ENCODE measurements around the gene KIF26A.

Gene KIF26A

DNA sequence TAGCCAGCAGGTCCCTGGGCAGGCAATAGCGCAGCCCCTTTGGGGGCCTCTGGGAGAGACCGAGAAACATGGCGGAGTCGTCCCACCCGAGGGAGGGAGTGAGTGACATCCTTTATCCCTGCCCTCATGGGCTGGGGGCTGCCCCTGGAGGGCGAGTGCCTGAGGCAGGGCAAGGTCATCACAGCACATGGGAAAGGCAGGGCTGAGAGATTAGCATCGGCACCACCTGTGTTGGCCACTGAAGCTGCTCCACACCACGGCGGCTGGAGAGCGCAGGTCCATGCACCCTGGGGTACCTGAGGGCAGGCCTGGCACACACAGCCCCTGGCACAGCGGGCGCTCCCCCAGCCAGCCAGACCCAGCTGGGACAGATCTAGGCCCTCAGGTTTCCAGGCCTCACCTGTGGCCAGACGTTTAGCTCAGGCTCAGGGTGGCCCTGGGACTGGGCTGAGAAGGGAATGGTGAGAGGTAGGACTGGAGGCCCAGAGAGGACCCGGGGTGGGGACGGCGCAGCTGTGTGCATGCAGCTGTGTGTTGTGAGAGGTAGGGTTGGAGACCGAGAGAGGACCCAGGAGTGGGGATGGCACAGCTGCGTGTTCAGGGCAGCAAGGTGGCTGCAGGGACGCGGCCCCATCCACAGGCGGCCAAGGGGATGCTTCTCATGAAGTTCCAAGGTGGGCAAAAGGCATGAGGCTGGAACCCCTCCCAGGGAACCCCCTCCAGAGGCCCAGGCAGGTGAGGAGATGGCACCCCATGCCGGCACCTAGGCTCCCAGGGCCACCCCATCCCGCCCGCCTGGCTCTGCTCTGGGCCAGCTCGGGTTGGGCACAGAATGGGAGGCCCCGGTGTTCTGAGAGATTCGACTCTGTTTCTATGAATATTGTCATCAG is 74.1 kb downstream of the KIF26A start:
- FAIRE-seq: no peak

DNA sequence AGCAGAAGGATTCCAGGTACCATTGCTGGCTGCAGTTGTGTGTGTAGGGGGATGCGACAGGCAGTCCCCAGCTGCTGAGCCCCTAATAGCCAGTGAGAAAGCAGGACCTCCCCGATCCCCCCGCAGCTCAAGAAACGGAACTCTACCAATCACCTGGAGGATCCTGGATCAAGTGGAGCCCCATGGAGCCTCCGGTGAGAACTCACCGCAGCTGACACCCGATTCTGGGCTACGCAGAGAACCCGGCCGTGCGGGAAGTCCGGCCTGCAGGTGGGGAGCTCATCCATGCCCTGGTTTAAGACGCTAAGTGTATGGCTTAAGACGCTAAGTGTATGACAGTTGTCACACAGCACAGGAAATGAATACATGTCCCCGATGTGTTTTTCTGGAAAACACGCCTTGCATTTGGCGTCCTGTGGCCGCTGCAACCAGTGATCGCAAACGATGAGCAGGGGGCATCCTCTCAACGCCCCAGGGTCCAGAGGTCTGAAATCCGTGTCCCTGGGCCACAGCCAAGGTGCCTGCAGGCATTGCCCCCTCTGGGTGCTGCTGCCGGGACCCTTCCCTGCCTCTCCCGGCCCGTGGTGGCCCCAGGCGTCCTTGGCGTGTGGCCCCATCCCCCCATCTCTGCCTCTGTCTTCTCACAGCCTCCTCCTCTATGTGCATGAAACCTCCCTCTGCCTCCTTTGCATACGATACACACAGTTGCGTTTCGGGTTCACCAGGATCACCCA is 75.1 kb downstream of the KIF26A start:
- no peak for FAIRE-seq

DNA sequence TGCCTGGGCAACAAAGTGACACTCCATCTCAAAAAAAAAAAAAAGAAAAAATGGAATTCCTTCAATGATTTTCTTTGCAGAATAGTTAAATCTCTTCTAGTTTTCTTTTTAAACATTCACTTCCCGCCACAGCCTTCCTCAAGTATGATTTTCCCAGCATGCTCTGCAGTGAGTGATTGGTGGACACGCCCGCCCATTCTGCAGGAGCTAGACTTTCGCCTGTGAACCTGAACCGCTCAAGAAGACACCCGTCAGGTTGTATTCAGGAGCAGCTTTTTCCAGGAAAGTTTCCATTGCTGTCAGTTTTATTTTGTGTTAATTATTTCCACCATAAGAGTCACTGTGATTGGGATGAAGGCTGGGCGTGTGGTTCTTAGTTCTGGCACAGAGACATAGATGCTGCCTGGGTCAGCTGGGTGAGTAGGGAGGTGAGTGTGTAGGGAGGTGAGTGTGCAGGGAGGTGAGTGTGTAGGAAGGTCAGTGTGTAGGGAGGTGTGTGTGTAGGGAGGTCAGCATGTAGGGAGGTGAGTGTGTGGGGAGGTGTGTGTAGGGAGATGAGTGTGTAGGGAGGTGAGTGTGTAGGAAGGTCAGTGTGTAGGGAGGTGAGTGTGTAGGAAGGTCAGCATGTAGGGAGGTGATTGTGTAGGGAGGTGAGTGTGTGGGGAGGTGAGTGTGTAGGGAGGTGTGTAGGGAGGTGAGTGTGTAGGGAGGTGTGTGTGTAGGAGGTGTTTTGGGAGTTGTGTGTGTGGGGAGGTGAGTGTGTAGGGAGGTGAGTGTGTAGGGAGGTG is 76.2 kb downstream of the KIF26A start:
- no peak for FAIRE-seq

DNA sequence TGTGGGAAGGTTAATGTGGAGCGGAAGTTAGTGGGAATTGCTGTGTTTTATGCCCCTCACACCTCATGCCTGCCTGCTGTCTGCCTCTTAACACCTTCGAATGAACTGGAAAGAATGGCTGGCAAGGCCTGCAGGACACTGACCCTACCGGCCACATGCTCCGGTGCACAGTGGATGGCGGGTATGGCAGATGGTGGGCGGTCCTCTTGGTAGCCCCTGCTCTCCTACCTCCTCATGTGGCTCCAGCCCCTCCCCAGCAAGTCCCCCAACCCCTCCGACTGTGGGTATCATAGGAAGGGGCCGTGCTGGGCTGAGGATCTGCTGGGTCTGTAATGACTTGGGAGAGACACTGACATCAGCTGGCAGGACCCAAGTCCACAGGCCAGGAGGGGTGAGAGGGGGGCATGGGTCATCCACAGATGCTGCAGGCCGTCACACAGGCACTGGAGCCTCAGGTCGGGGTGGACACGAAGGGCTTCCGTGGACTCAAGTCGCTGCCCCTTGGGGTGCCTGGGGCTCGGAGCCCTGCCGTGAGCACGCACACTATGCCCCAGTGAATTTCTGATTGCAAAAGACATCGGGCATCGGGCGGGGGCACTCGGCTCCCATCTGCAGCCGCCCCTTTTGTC is 77.4 kb downstream of the KIF26A start:
- no peak for FAIRE-seq

DNA sequence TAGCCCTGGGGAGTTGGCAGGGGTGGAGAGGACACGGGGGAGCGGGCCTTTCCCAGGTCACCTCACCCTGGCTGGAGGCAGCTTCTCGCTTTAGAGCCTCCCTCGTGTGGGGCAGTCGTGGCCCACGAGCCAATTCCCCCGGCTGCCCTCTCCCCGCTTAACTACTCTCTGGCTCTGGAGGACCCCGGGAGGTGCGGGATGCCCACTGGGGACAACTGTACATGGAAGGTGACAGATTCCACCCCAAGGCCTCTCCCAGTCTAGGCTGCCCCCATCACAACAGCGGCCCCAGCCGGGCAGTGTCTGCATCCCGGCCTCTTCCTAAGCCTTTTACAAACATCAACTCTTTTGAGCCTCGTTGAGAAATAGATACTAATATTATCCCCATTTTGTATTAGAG is 78.1 kb downstream of the KIF26A start:
- FAIRE-seq: no peak

DNA sequence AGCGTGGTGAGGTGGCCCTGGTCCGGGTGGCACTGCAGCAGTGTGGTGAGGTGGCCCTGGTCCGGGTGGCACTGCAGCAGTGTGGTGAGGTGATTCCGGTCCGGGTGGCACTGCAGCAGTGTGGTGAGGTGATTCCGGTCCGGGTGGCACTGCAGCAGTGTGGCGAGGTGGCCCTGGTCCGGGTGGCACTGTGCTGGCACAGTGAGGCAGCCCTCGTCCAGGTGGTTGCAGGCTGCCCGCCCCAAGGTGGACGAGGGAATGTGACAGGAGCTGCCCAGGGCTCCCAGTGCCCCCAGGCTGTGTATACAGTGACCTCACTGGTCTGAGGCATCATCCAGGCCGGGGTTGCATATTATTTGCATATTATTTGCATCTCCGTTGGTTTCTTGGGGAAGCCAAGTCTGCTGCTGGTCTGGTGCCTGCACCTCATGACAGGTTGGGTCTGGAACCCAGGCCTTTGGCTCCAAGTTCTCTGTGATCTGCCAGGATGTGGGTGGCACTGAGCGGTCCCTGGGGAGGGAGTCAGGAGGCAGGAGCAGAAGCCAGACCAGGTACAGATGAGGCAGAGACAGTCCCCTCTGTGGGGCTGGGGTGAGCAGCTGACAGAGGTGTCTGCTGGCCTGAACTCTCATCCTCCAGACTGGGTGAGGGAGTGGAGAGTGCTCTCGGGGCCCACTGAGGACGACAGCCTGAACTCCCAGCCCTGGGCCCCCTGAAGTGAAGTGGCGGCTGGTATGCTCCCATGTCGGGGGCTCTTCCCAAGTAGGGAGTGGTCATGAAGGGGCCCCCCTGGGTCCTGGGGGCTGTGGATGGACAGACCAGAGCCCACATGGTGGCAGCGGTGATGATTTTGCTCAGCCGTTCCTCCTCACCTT is 79.3 kb downstream of the KIF26A start:
- FAIRE-seq: no peak

DNA sequence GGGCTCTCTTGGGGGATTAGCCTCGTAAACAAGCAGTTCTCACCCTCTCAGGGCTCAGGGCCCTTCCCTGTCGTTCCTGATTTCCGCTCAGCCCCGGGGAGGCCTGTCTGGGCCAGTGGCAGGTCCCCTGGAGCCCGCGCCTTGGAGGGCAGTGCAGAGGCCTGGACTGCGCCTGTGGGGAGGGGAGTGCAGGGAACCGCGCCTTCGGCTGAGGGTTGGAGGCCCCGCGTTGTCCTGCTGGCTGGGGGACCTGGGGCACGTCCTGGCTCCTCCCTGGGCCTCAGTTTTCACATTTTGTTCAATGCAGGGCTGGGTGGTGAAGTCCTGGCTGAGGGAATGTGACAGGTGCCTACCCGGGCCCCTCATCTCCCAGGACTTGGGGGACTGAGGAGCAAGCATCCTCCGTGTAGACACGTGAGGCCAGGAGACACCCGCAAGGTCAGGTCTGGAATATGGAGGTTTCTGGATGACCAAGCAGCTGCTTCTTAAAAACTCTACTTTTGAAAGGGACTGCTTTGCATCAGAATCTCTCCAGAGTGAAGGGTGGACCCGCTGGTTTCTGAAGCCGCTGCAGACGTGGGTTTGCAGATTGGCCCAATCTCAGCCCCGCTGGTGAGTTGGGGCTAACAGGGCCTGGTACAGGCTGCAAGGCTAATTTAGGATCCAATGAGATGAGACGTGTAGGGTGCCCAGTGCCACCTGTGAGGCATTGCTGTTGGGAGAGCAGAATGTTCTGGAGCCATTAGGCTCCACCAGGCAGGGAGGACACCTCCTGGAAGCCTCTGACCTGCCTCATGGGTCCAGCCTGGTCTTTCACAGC is 80.2 kb downstream of the KIF26A start:
- FAIRE-seq: no peak

DNA sequence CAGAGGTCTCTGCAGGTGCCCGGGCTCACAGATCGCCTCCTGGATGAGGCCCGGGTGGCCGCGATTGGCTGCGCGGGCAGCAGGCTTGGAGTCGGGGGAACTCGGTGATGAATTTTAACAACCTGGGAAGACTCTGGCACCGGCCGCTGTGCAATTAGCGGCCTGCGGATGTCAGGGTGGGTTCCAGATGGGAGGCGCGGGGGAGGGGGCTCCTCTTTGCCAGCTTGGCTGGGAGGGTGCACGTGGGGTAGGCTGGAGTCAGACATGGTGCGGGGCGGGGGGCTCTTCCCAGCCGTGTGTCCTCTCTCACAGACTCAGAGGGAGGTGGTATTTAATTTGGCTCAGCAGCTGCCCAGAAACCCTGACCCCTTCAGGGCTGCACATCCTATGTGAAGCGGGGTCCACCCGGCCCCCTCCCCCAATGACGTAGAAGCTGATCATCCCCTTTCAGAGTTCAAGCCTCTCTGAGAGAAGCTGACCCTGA is 81.4 kb downstream of the KIF26A start:
- no peak for FAIRE-seq

DNA sequence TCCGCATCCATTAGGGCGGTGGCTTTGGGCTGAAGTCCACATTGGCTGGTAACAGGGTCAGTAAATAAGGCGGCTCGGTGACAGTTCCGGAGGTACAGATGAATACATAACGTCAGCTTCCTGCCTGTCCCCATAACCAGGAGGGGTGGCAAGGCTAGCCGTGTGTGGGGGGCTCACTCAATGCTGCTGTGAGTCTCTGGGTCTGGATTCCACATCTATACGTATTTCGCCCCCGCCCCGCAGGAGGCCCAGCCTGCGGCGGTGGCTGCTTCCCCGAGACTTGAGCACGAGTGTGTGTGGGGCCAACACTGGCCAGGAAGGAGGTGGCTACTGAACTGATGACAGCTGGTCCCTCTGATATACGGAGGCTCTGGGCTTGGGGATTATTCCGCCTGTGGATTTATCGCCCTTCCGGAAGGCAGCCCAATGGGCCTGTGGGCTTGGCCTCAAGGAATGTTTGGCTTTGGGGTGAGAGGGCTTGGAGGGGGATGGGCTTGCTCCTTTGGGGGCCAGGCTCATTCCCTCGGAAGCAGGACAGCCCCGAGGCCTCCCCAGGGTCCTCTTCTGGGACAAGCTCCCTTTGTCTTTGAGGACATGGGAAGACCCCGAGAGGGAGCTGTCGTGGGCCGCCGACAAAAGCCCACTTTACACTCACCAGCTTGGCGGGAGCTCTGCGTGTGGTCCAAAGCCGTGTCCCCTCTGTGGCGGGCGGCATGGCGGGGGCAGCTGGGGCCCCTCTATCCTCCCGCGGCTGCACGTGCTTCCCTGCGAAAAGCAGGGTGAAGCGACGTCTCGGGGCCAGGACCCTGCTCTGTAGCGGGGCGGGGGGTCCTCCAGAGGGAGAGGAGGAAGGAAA is 82.1 kb downstream of the KIF26A start:
- FAIRE-seq: no peak

DNA sequence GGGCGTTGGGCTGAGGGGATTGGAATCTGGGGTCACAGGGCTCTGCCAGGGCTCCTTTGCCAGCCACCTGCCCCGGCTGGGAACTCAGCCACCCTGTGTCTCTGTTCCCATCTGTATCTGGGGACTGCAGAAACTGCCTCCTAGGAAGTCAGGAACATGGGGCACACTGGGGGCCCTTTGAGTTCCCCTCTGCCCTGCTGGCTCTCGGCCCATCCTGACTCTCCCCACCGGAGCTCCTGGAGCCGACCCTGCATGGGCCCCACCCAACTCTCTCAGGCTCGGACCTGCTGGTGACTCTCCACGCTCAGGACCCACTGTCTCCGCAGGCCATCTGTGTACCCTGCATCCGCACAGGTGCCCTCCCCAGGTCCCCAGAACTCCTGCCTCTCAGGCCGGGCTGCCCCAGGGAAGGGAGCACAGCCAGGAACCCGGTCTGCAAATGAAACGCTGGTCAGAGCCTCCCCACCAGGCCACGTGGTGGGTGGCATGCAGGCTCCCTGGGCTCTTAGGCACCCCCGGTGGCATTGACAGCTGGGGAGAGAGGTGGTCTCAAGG is 82.8 kb downstream of the KIF26A start:
- FAIRE-seq: no peak

DNA sequence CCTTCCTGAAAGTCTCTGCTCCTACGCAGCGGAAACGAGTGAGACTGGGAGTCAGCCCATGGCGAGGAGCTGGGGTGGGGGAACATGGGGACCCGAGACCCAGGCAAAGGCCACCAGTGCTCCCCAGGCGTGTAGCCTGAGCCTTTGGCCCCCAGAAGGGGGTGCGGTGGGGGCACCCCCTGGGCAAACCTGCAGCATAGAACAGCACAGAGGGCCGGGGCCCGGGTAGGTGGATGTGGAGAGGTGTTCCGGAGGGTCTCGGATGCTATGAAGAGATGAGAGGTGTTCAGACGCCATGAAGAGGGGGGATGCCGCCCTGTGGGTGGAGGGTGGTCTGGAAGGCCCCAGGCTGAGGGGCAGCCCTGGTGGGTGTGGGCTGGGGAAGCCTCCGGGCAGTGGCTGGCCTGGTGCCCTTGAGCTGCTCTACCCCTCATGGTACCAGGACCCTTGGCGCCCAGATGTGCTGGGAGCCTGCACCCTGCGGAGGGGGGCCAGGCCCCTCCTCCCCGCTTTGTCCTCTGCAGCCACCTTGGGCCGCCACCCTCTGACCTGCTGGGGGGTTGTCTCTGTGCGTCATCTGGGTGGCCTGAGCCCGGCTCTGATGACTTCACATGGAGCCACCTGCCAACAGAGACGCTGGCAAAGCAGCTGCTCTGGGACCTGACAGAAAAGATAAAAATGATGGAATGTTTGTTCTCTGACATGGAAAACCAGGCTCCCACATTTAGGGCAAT is 83.4 kb downstream of the KIF26A start:
- no peak for FAIRE-seq

DNA sequence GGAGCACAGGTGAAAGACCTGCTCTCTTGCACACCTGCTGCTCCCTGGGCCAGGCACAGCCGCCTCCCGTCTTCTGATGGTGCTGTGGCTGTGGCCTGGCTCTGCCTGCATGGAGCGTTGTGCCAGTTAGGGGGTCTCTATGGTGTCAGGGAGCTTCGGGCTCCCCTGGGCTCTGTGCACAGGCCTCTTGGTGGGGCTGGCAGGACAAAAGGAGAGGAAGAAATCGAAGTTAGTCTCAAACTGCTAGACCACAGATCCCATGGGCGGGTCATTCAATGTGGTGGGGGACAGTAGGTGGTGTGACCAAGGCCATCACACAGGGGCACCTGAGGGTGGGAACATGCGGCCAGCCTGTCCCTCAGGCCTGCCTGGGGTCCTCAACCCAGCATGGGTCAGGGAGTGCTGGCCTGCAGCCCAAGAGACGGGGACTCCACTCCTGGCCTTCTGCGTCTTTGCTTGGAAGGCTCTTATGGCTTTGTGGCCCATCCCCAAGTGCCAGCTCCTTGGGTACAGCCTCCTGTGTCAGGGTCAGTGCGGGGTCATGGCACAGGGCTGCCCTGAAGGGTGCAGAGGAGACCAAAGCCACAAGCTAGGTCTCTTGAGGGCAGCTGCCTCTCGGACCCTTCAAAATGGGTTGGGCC is 84.1 kb downstream of the KIF26A start:
- FAIRE-seq: no peak

DNA sequence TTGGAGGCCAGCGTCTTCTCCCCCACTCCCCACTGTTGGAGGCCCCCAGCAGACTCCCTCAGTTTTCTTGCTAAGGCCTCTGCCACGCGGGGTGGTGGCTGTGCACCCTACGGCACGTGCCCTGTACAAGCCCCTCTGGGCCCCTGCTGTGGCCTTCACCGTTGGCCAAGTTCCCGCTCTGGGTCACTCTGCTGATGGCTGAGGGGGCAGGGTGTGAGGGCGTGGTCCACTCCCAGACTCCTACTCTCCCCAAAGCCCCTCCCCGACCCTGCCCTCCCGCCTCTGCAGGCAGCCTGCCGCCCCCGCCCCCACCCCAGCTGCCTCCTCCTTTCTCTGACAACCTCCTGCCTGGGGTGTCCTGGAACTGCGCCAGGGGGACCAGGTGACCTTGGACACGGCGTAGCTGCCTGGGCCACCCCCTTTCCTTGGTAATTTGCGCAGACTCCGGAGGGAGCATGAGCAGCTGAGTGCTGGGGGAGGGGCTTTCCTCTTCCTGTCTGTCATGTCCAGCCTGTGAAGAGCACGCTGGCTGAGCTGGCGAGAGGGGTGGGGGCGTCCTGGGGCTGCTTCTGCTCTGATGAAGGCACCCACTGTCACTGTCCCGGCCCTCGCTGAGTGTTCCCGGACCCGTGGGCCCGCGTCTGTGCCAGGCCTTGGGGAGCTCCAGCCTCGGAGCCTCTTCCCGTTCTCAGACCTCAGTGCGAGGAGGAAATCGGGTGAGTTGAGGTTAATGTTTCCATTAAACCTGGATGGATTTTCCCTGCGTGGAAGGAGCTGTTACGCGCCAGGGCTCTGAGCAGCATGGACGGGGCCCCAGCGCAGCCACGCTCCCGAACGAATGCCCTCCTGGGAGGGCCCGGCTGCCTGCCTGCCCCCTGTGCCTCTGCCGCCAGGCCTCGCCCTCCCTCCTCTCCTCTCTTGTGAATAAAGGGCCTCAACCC is 85.0 kb downstream of the KIF26A start:
- FAIRE-seq: no peak

DNA sequence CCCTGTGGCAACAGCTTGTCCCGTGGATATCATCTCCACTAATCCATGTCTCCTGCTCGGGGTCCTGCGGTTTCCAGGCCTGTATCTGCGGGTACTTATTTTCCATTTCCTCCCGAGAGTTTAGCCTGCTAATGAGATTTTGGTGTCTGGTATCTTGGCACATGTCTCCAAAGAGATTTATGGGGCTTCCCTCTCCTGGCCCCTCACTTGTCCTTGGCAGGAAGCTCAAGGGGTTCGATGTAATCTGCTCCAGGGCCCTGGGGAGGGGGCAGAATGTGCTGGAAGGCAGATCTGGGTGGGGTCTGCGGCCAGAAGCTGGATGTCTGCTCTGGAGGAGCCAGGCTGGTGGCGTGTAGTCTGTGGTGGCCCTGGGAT is 85.7 kb downstream of the KIF26A start:
- no peak for FAIRE-seq

DNA sequence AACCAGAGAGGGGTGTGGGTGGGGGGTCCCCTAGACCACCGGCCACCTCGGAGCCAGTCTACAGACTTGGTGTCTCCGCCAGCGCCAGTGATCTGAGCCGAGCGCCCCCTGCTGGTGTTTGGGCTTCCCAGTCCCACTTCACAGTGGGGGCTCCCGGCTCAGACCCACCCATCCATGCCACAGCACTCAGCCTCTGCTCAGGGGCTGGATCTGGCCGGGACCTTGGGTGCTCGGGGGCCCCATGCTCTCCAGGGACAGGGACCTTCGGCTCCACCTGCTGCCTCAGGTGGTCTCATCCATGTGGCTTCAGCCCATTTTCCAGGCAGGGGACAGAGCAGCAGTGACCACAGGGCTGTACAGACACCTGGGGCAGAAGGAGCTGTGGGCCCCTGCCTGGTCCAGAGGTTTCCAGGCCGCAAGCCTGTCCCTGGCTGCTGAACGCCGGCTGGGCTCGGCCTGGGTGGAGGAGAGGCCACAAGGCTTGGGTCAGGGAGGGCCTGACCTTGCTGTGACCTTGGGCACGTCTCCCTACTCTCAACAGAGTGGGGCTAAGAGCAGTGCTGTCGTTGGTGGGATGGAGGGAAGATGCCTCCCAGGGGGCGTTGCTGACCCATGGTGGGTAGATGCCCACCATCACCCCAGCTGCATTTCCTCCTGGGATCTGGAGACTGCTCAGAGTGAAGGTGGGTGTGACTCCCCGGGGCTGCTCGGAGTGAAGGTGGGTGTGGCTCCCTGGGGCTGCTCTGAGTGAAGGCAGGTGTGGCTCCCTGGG is 86.3 kb downstream of the KIF26A start:
- FAIRE-seq: no peak
